HUES6 (cell line): ENCODE measurements around the gene PDK3.
A peak's percentile ranks its signal among the peaks of the same experiment; 100 is the strongest.

ENCODE experiments used
- H3K27ac ChIP-seq: 2 replicates; pipeline ENCODE4 v1.7.0; 2013; ENCODE audit warnings: low read depth, mild to moderate bottlenecking, low read length, inconsistent platforms
- H3K27me3 ChIP-seq: 2 replicates; pipeline ENCODE4 v1.6.1; 2013; ENCODE audit warnings: low read length; ENCODE audit not compliant: control insufficient read depth, insufficient read depth
- H3K36me3 ChIP-seq: 2 replicates; pipeline ENCODE4 v1.6.1; 2013; ENCODE audit warnings: low read length; ENCODE audit not compliant: control insufficient read depth, insufficient read depth
- H3K4me1 ChIP-seq: 2 replicates; pipeline ENCODE4 v1.6.1; 2013; ENCODE audit warnings: low read length; ENCODE audit not compliant: control insufficient read depth, insufficient read depth
- H3K4me3 ChIP-seq: 2 replicates; pipeline ENCODE4 v1.5.1; 2013; ENCODE audit warnings: low read depth, low read length
- H3K9ac ChIP-seq: one replicate; pipeline ENCODE4 v1.6.1; 2013; ENCODE audit warnings: mild to moderate bottlenecking, low read length
- H3K9me3 ChIP-seq: 2 replicates; pipeline ENCODE4 v1.6.1; 2013; ENCODE audit warnings: low read depth, low read length; ENCODE audit not compliant: control insufficient read depth, insufficient read depth

PDK3 gene

GRCh38 chrX:24480400-24480865 lies 15.3 kb downstream of the PDK3 start:
- H3K36me3 ChIP-seq: no peaks in the 10 kb centered on the region
- H3K4me3 ChIP-seq: no peak overlapping the region
- H3K9me3 ChIP-seq: no peaks in the 10 kb centered on the region
- no peaks in the 10 kb centered on the region; the same call in 1 of the 2 replicates for H3K27me3 ChIP-seq
- no peak overlapping the region for H3K9ac ChIP-seq
- peaks cover 18% of the 10 kb centered on the region for H3K4me1 ChIP-seq
- no peak overlapping the region for H3K27ac ChIP-seq

- peaks cover 4% of the 10 kb centered on the region; the same call in 1 of the 2 replicates for H3K4me1 ChIP-seq
- no peak overlapping the region for H3K4me3 ChIP-seq
- H3K27me3 ChIP-seq: no peaks in the 10 kb centered on the region
- no peaks in the 10 kb centered on the region for H3K9me3 ChIP-seq
- H3K36me3 ChIP-seq: no peaks in the 10 kb centered on the region
- no peak overlapping the region for H3K9ac ChIP-seq
- H3K27ac ChIP-seq: no peak overlapping the region
Measured at GRCh38 chrX:24482823-24483415, 17.8 kb downstream of the PDK3 start.

- Histone ChIP-seq H3K4me1 (peaks cover 4% of the 10 kb centered on the region; the same call in 1 of the 2 replicates), H3K36me3 (no peaks in the 10 kb centered on the region), H3K9ac (no peak overlapping the region), H3K9me3 (no peaks in the 10 kb centered on the region), H3K27me3 (no peaks in the 10 kb centered on the region), H3K27ac (no peak overlapping the region), H3K4me3 (no peak overlapping the region)
Measured at GRCh38 chrX:24483596-24483995, 18.5 kb downstream of the PDK3 start.

- H3K9me3 ChIP-seq: no peaks in the 10 kb centered on the region
- H3K9ac ChIP-seq: no peak overlapping the region
- no peak overlapping the region for H3K4me3 ChIP-seq
- no peaks in the 10 kb centered on the region for H3K27me3 ChIP-seq
- no peaks in the 10 kb centered on the region for H3K36me3 ChIP-seq
- no peak overlapping the region for H3K27ac ChIP-seq
- H3K4me1 ChIP-seq: no peaks in the 10 kb centered on the region
Measured at GRCh38 chrX:24485323-24485722, 20.2 kb downstream of the PDK3 start.

GRCh38 chrX:24485976-24486680 lies 21.0 kb downstream of the PDK3 start:
- no peak overlapping the region for H3K4me3 ChIP-seq
- H3K36me3 ChIP-seq: no peaks in the 10 kb centered on the region
- H3K9ac ChIP-seq: no peak overlapping the region
- H3K27me3 ChIP-seq: no peaks in the 10 kb centered on the region
- H3K27ac ChIP-seq: no peak overlapping the region
- peaks cover 2% of the 10 kb centered on the region; the same call in 1 of the 2 replicates for H3K4me1 ChIP-seq
- H3K9me3 ChIP-seq: no peaks in the 10 kb centered on the region

GRCh38 chrX:24487571-24487970 lies 22.5 kb downstream of the PDK3 start:
- H3K27me3 ChIP-seq: no peaks in the 10 kb centered on the region
- H3K36me3 ChIP-seq: no peaks in the 10 kb centered on the region
- H3K4me1 ChIP-seq: peaks cover 13% of the 10 kb centered on the region
- H3K4me3 ChIP-seq: no peak overlapping the region
- H3K9ac ChIP-seq: no peak overlapping the region
- no peaks in the 10 kb centered on the region for H3K9me3 ChIP-seq
- no peak overlapping the region for H3K27ac ChIP-seq

GRCh38 chrX:24491741-24492140 lies 26.7 kb downstream of the PDK3 start:
- peak overlapping the region; percentile 32 for H3K9ac ChIP-seq
- peaks cover 48% of the 10 kb centered on the region for H3K4me1 ChIP-seq
- no peaks in the 10 kb centered on the region; the same call in 1 of the 2 replicates for H3K27me3 ChIP-seq
- H3K9me3 ChIP-seq: no peaks in the 10 kb centered on the region
- H3K4me3 ChIP-seq: no peak overlapping the region
- peak overlapping the region; percentile 90 for H3K27ac ChIP-seq
- H3K36me3 ChIP-seq: no peaks in the 10 kb centered on the region

GRCh38 chrX:24493740-24494581 lies 28.9 kb downstream of the PDK3 start:
- no peak overlapping the region for H3K9ac ChIP-seq
- no peak overlapping the region for H3K4me3 ChIP-seq
- peak overlapping the region; percentile 17 for H3K27ac ChIP-seq
- peaks cover 48% of the 10 kb centered on the region for H3K4me1 ChIP-seq
- no peaks in the 10 kb centered on the region for H3K36me3 ChIP-seq
- no peaks in the 10 kb centered on the region for H3K9me3 ChIP-seq
- no peaks in the 10 kb centered on the region; the same call in 1 of the 2 replicates for H3K27me3 ChIP-seq

GRCh38 chrX:24494647-24495075 lies 29.6 kb downstream of the PDK3 start:
- peaks cover 5% of the 10 kb centered on the region; the same call in 1 of the 2 replicates for H3K36me3 ChIP-seq
- peaks cover 48% of the 10 kb centered on the region for H3K4me1 ChIP-seq
- H3K27ac ChIP-seq: peak overlapping the region; percentile 17; the same call in 1 of the 2 replicates
- no peak overlapping the region for H3K4me3 ChIP-seq
- no peak overlapping the region for H3K9ac ChIP-seq
- H3K9me3 ChIP-seq: no peaks in the 10 kb centered on the region
- no peaks in the 10 kb centered on the region; the same call in 1 of the 2 replicates for H3K27me3 ChIP-seq

GRCh38 chrX:24495700-24496099 lies 30.6 kb downstream of the PDK3 start:
- Histone ChIP-seq H3K9ac (no peak overlapping the region), H3K27me3 (no peaks in the 10 kb centered on the region; the same call in 1 of the 2 replicates), H3K4me3 (no peak overlapping the region), H3K9me3 (no peaks in the 10 kb centered on the region), H3K27ac (no peak overlapping the region), H3K36me3 (peaks cover 11% of the 10 kb centered on the region; the same call in 1 of the 2 replicates), H3K4me1 (peaks cover 48% of the 10 kb centered on the region)
